ENCODE measurements around the gene SYMPK.

The SYMPK gene

DNA sequence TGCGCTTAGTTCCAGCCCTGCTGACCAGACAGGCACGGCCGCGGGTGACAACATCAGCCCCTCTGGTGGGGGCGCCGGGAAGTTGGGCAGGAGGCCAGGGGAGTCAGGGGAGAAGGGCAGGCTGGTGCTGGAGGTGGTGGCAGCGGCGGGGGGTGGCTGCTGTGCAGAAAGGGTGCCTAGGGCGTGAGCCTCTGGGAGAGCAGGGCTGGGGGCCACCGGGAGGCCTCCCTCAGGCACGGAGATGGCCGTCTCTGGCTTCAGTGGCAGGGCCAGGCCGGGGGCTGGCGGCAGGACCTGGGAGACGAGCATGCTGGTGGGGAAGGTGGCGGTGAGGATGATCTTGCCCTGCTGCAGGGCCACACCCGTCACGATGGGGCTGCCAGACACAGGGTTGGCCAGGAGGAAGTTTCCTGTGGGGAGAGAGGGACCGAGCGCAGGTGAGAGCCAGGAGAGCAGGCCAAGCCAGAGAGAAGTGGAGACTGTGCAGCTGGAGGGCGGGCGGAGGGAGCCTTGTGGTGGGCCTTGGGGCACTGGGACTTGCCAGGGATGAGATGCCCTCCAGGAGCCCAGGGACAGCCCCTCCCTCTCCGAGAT is 97.1 kb downstream of the SYMPK start:
- DNase-seq, result no peak

Data from inflammatory macrophage treated with lipopolysaccharide for 4 hours (primary cell).